Sciatic nerve (tissue), 2 donors: ENCODE results near the gene LYSMD2. TPM values are rescaled to one million over a fixed set of nuclear protein-coding genes. Genes with fewer than 3 reads are reported as not detected.

Experiments
- ATAC-seq: fragments of 200-7000 bp; cut with Tn5 transposase; one replicate; pipeline ENCODE4 v1.9.1; 2020; ENCODE audit warnings: mild to moderate bottlenecking, moderate library complexity
- DNase-seq: peaks from one replicate; pipeline ENCODE4 v3.0.0-alpha.2; 2020; ENCODE audit warnings: low spot score
- intact Hi-C: fragments of 100-400 bp; cut with DNase I; formaldehyde crosslinking; loops from one replicate; pipeline ENCODE4 v1.14.2; 2022
- total RNA-seq: library from RNA; stranded (reverse); fragmentation: NEBNext Ultra II Directional; extraction: Animal tissue kit (Norgen Biotek cat#: 25700); gene quantifications from one replicate; pipeline ENCODE4 v1.2.1, GENCODE V29; 2021
- donor health status: DM: no; HTN: no; CAD: no.
- donor health status: DM: no; HTN: no; CAD: no.

The LYSMD2 gene
- total RNA-seq, 1 donor from 2014 or later: 15.7 TPM

DNA sequence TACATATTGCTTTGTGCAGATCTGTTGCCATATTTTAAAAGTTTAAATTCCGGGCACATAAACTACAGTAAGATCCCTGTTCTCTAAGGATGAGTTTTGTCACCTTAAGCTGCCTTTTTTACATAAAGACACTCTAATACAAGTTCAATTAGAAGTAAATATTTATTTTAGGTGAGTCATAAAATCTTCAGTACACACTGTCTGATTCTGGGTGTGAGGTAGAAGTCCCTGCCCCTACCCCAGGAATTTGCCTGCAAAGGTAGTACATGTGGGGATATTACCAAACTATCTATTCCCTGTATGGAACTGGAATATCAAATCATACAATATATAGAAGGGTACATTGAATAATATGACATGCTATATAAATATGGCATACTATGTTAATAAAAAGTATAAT, 49.9 kb downstream of the LYSMD2 start:
- no peak for DNase-seq
- no peak for ATAC-seq
- intact Hi-C loops: no loop called here

DNA sequence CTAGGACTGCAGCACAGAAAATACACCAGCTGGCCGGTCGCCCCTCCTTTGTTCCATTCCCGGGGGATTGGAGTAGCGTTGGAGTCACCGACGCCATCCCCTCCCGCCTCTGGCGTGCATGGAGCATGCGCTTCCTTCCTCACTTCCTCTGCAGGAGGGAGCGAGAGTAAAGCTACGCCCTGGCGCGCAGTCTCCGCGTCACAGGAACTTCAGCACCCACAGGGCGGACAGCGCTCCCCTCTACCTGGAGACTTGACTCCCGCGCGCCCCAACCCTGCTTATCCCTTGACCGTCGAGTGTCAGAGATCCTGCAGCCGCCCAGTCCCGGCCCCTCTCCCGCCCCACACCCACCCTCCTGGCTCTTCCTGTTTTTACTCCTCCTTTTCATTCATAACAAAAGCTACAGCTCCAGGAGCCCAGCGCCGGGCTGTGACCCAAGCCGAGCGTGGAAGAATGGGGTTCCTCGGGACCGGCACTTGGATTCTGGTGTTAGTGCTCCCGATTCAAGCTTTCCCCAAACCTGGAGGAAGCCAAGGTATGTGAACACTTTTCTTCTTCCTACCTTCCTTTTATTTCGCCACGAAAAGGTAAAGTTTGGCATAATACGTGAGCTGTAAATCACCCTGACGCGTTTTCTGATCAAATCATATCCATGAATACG, 56.0 kb downstream of the LYSMD2 start, which contains the start of gene SCG3:
TSS of gene SCG3 (plus strand) at position 201 of the 661 bp plus-strand sequence. CDS start at position 454, 253 bp downstream.
- ATAC-seq: peak; percentile 85
- DNase-seq: peak; percentile 83
- intact Hi-C loops: no loop called here

DNA sequence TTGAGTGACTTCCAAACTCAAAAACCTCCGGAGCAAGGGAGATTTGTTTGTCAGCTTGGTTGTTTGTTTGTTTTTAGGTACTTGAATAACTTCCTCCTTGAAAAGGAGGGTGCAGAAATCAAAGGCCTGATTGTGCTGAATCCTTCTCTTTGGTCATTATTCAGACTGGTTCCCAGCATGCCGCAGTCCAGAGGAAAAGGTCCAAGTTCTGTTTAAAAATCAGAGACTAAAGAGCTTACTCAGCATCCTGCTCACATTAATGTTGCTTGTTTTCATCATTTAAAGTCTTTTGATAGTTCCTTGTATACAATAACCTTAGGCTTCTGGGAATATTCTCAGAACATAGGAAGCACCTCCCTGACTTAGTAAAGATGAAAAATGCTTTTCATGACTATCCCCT, 57.1 kb downstream of the LYSMD2 start:
- no peak for ATAC-seq
- intact Hi-C loops: no loop called here
- no peak for DNase-seq

DNA sequence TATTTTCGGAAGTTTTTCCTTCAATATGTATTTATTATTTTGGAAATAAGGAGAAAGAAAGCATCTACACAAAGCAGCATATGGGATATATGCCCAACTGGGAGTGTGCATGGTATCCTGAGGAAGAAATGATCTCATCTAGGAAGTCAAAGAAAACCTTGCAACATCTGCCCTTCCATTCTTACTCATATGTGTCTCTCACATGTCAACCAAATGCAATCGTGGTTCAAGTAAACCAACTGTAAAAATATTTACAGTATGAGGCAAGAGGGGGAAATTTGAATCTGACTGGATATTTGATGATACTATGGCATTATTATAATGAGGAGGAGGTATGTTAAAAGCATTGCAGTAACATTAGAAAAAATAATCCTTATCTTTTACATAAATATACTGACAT, 59.4 kb downstream of the LYSMD2 start:
- DNase-seq: no peak
- ATAC-seq: no peak
- intact Hi-C loops: no loop called here

DNA sequence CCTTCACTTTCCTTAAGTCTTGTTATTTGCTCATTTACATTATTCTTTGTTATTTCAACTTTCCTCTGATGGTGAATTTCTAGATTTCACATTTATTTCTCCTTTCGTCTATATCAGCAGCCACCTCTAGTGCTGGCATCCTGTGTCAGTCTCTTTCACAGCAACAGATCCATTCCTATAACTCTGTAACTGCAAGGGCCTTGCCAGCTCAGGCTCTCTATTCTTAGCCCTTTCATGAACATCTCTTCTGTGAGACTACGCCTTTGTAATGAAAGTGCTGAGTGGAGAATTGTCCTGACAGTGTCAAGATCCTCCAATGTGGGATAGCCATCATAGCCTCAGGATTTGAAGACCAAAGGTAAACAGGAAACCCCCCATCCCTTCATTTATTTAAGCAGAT, 60.0 kb downstream of the LYSMD2 start:
- ATAC-seq (no peak), DNase-seq (no peak)
- intact Hi-C loops: no loop called here

DNA sequence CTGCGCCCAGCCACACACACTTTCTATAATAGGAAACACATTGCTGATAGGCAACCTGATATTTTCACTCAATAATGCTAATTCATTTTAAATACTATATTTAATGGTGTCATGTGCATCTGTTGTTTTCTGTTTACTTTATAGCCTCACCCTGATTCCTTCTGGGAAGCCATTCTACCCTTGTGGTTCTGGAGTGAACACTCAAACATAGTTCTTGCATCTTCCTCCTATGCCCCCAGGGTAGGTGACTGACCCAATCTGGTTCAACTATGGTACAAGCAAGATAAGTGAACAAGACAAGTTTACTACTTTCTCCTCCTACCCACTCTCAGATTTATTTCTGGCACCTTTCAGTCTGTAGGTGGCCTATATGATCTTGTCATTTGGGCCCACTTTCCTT, 60.4 kb downstream of the LYSMD2 start:
- ATAC-seq (no peak), DNase-seq (no peak)
- intact Hi-C loops: no loop called here

DNA sequence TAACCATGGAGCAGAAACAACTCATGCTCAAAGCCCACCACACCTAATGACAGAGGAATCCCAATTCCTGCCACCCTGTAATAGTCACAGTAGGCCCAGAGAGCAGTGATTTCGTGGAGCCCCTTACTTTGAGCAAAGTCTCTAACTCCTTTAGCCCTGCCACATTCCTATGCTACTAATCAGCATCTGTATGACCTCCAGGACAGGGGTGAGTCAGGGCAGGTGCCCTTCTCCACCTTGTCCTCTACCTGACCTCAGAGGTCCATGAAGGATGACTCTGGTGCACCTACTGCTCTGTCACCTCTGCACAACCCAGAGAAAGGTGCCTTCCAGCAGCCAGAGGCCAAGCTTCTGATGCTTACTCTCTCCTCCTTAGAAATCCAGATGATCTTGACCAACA, 62.2 kb downstream of the LYSMD2 start:
- intact Hi-C loops: no loop called here
- ATAC-seq (no peak), DNase-seq (no peak)

Other genes starting within 250 kb of the LYSMD2 start
- gene DMXL2, start 114.9 kb downstream of the LYSMD2 start, total RNA-seq: 39.3 TPM
- gene SCG3, start 56.2 kb downstream of the LYSMD2 start, total RNA-seq: 0.13 TPM
- 148 TPM for gene TMOD2, start 13.9 kb upstream of the LYSMD2 start, total RNA-seq
- 74.7 TPM for gene TMOD3, start 92.0 kb upstream of the LYSMD2 start, total RNA-seq
- 11.9 TPM for gene LEO1, start 234.1 kb upstream of the LYSMD2 start, total RNA-seq